Measurements from ENCODE around the gene TNIP1. TPM values are rescaled to one million over a fixed set of nuclear protein-coding genes. Genes with fewer than 3 reads are reported as not detected.

Gene TNIP1
- polyA plus RNA-seq, 1 of the 3 experiments (the other 2 are of a cell fraction), result 46.2 TPM

DNA sequence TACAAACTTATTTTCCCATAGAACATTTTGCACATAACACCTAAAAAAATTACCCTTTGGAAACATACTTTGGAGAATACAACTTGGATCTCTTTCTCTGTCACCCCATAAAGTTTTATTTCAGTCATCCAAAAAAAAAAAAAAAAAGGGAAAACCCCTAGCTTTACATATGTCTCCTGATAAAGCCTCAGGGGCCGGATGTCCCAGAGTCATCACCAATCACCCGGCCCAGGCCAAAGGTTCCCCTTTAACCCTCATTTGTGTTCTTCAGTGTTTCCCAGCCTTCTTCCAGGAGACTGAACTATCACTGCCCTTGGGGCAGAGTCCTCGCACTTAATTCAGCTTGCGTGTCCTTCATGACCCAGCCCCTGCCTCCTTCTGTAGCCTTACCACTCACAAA, 48.0 kb upstream of the TNIP1 start:
- CTCF ChIA-PET, result interaction anchor here (1.2 to 32.5 kb wide), 6 partner anchors 10 to 524 kb away, joined by 3 to 540 read pairs (median 6); no protein-coding TSS in a partner anchor
- no peak for DNase-seq
- Histone ChIP-seq H3K9ac (no peak overlapping the region), H3K4me1 (ENCODE audit: control insufficient read depth in 1 of 2, insufficient read depth in 2 of 2, low read depth in 1 of 2, low read length in 1 of 2) (no peaks in the 10 kb centered on the region; a peak in 1 of 4 replicates), H3K9me3 (no peaks in the 10 kb centered on the region), H4K20me1 (ENCODE audit: insufficient read depth) (no peaks in the 10 kb centered on the region), H3K4me2 (no peak overlapping the region), H3K79me2 (ENCODE audit: insufficient read depth) (no peaks in the 10 kb centered on the region), H3K9me2 (no peaks in the 10 kb centered on the region), H3K27me3 (ENCODE audit: insufficient read depth) (no peaks in the 10 kb centered on the region), H3F3A (replicated peaks; ENCODE audit: insufficient read depth) (no peaks in the 10 kb centered on the region), H3K36me3 (replicated peaks in 1 of 2; ENCODE audit: control insufficient read depth in 1 of 2, insufficient read depth in 2 of 2, low read length in 1 of 2) (peaks cover 18 to 61% of the 10 kb centered on the region in 2 experiments), H3K4me3 (ENCODE audit: low read depth in 2 of 2, low read length in 1 of 2) (no peak overlapping the region), H2AFZ (ENCODE audit: low read depth) (no peak overlapping the region), H3K27ac (ENCODE audit: low read depth in 2 of 2, low read length in 1 of 2) (no peak overlapping the region)
- TF ChIP-seq, protein P1, sequence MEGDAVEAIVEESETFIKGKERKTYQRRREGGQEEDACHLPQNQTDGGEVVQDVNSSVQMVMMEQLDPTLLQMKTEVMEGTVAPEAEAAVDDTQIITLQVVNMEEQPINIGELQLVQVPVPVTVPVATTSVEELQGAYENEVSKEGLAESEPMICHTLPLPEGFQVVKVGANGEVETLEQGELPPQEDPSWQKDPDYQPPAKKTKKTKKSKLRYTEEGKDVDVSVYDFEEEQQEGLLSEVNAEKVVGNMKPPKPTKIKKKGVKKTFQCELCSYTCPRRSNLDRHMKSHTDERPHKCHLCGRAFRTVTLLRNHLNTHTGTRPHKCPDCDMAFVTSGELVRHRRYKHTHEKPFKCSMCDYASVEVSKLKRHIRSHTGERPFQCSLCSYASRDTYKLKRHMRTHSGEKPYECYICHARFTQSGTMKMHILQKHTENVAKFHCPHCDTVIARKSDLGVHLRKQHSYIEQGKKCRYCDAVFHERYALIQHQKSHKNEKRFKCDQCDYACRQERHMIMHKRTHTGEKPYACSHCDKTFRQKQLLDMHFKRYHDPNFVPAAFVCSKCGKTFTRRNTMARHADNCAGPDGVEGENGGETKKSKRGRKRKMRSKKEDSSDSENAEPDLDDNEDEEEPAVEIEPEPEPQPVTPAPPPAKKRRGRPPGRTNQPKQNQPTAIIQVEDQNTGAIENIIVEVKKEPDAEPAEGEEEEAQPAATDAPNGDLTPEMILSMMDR (IDR thresholded peaks at IDR 0.05), result no peak
- TF ChIP-seq SIN3A (IDR thresholded peaks at IDR 0.05; ENCODE audit: borderline replicate concordance, low read depth, low read length), result no peak
- TF ChIP-seq FOSL2 (IDR thresholded peaks at IDR 0.05; ENCODE audit: borderline replicate concordance, low read depth), result no peak
- TF ChIP-seq TCF12 (IDR thresholded peaks at IDR 0.05), result no peak
- no peak for TF ChIP-seq YY1 (IDR thresholded peaks at IDR 0.05; ENCODE audit: low read depth)
- no peak for TF ChIP-seq MEF2A (IDR thresholded peaks at IDR 0.05; ENCODE audit: borderline replicate concordance, low read depth)
- no peak for TF ChIP-seq RCOR1 (IDR thresholded peaks at IDR 0.05; ENCODE audit: low read length)
- WGBS (ENCODE audit: low lambda C conversion rate), result 95% methylated on average over 4 of the region's 4 CpGs
- POLR2A ChIA-PET, result interaction anchor here (0.7 kb wide), 1 partner anchor 22 kb away, joined by 3 read pairs; no protein-coding TSS in a partner anchor

DNA sequence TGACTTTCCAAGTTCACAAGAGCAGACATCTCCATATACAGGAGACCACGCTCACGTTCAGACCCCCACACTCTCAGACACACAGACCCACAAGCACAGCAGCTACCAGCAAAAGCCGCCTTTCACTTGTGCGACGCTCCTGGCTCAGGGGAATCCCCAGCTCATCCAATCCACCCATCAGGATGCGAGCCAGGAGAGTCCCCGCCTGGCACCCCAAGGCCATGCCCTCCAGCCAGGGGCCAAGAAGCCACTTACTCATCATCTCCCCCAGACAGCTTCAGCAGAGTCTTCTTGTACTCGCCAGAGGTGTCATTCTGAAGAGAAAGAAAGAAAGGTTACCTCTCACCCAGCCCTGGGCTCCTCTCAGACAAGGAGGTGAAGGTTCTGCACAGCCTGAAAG, 47.1 kb upstream of the TNIP1 start:
- POLR2A ChIA-PET, result no interaction called here
- no peak overlapping the region for H3K4me3 ChIP-seq (ENCODE audit: low read depth in 2 of 2, low read length in 1 of 2)

More for the DNA sequence above, 47.1 kb upstream of the TNIP1 start:
- 95% methylated on average over 6 of the region's 8 CpGs for WGBS (ENCODE audit: low lambda C conversion rate)
- TF ChIP-seq FOXJ3 (CRISPR knock-in tag; IDR thresholded peaks at IDR 0.05) (no peak), RXRA (IDR thresholded peaks at IDR 0.05; ENCODE audit: borderline replicate concordance, low read depth) (no peak), JUND (IDR thresholded peaks at IDR 0.05) (no peak), CHD2 (IDR thresholded peaks at IDR 0.05; ENCODE audit: low read length, partially characterized antibody) (no peak), NRF1 (IDR thresholded peaks at IDR 0.05; ENCODE audit: low read depth, low read length) (no peak), POLR2AphosphoS5 (IDR thresholded peaks at IDR 0.05; ENCODE audit: low read depth, low read length) (no peak), ELF1 (IDR thresholded peaks at IDR 0.05) (no peak), TCF12 (IDR thresholded peaks at IDR 0.05) (no peak), EP300 (IDR thresholded peaks at IDR 0.05; ENCODE audit: borderline replicate concordance in 1 of 2, low read depth in 1 of 2, low read length in 1 of 2) (no peak), TEAD4 (IDR thresholded peaks at IDR 0.05; ENCODE audit: borderline replicate concordance, insufficient read depth) (no peak)
- TF ChIP-seq, protein P2, sequence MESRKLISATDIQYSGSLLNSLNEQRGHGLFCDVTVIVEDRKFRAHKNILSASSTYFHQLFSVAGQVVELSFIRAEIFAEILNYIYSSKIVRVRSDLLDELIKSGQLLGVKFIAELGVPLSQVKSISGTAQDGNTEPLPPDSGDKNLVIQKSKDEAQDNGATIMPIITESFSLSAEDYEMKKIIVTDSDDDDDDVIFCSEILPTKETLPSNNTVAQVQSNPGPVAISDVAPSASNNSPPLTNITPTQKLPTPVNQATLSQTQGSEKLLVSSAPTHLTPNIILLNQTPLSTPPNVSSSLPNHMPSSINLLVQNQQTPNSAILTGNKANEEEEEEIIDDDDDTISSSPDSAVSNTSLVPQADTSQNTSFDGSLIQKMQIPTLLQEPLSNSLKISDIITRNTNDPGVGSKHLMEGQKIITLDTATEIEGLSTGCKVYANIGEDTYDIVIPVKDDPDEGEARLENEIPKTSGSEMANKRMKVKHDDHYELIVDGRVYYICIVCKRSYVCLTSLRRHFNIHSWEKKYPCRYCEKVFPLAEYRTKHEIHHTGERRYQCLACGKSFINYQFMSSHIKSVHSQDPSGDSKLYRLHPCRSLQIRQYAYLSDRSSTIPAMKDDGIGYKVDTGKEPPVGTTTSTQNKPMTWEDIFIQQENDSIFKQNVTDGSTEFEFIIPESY (IDR thresholded peaks at IDR 0.05; ENCODE audit: borderline replicate concordance, low read depth), result no peak
- TF ChIP-seq, protein P3, sequence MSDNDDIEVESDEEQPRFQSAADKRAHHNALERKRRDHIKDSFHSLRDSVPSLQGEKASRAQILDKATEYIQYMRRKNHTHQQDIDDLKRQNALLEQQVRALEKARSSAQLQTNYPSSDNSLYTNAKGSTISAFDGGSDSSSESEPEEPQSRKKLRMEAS (IDR thresholded peaks at IDR 0.05; ENCODE audit: low read depth), result no peak
- Histone ChIP-seq H3K79me2 (ENCODE audit: insufficient read depth) (no peaks in the 10 kb centered on the region), H3K9me2 (no peaks in the 10 kb centered on the region), H3K9me3 (no peaks in the 10 kb centered on the region), H3K27me3 (ENCODE audit: insufficient read depth) (no peaks in the 10 kb centered on the region), H3K9ac (no peak overlapping the region), H3K4me1 (ENCODE audit: control insufficient read depth in 1 of 2, insufficient read depth in 2 of 2, low read depth in 1 of 2, low read length in 1 of 2) (no peaks in the 10 kb centered on the region; a peak in 1 of 4 replicates), H3K4me2 (no peak overlapping the region), H3K36me3 (replicated peaks in 1 of 2; ENCODE audit: control insufficient read depth in 1 of 2, insufficient read depth in 2 of 2, low read length in 1 of 2) (peaks cover 9 to 59% of the 10 kb centered on the region in 2 experiments), H2AFZ (ENCODE audit: low read depth) (no peak overlapping the region), H3F3A (replicated peaks; ENCODE audit: insufficient read depth) (no peaks in the 10 kb centered on the region), H4K20me1 (ENCODE audit: insufficient read depth) (no peaks in the 10 kb centered on the region), H3K27ac (ENCODE audit: low read depth in 2 of 2, low read length in 1 of 2) (no peak overlapping the region)
- CTCF ChIA-PET, result interaction anchor here (1.4 to 32.5 kb wide), 4 partner anchors 14 to 111 kb away, joined by 5 to 540 read pairs (median 98); no protein-coding TSS in a partner anchor
- no peak for DNase-seq

Data from SK-N-SH (cell line).